ENCODE results near the gene MNAT1. TPM values are rescaled to one million over a fixed set of nuclear protein-coding genes. Genes with fewer than 3 reads are reported as not detected.

MNAT1 gene
- polyA plus RNA-seq, 1 donor, result 30.7 TPM

DNA sequence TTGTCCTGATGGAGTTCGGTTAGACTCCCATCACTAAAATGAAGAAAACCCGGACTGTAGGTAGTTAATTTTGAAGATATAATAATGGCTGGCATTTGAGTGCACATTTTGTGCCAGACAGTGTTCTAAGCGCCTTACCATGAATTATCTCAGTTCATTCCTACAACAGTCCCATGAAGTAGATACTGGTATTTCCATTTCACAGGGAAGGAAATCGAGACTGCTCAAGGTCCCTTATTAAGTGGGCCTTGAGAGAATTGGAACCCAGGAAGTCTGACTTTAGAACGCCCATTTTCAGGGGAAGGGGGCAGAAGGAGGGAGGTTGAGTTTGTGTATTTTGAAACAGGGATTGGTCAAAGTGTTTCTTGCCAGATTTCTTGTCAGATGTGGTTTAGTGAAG, 855 bp downstream of the MNAT1 start:
- H3K27me3 ChIP-seq (ENCODE audit: control insufficient read depth, insufficient read depth, low read length), result peaks cover 6% of the 10 kb centered on the region
- no peak overlapping the region for H3K27ac ChIP-seq (ENCODE audit: low read length)
- H3K4me3 ChIP-seq (ENCODE audit: low read length), result peak overlapping the region; percentile 91
- H3K4me1 ChIP-seq (ENCODE audit: control insufficient read depth, insufficient read depth, low read length), result peaks cover 5% of the 10 kb centered on the region
- DNase-seq, result peak in 1 of 2 donors; percentile 14
- no peaks in the 10 kb centered on the region for H3K36me3 ChIP-seq (ENCODE audit: control insufficient read depth, insufficient read depth, low read length)
- H3K9me3 ChIP-seq (ENCODE audit: control insufficient read depth, low read depth, low read length), result no peaks in the 10 kb centered on the region
- WGBS (ENCODE audit: insufficient coverage, low lambda C conversion rate), result 40% methylated on average over 1 of the region's 5 CpGs

DNA sequence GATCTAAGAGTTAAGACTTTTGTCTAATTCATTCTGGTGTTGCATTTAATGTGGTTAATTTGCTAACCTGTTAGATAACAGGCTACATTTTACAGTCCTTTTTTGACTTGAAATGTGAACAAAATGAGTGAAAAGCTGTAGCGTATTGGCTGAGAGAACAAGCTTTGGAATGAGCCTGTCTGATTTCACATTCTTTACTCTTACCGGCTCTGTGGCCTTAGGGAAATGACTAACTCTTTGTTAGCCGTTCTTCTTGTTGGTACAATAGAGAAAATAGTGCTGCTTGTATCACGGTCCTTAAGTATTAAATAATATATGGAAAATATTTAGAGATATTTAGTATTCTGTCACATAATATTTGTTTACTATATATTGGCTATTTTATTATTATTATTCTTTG, 1.9 kb downstream of the MNAT1 start:
- DNase-seq, result no peak
- H3K9me3 ChIP-seq (ENCODE audit: control insufficient read depth, low read depth, low read length), result no peaks in the 10 kb centered on the region
- 60% methylated on average over 1 of the region's 4 CpGs for WGBS (ENCODE audit: insufficient coverage, low lambda C conversion rate)
- H3K27ac ChIP-seq (ENCODE audit: low read length), result no peak overlapping the region
- H3K27me3 ChIP-seq (ENCODE audit: control insufficient read depth, insufficient read depth, low read length), result peaks cover 6% of the 10 kb centered on the region
- H3K4me3 ChIP-seq (ENCODE audit: low read length), result no peak overlapping the region
- H3K4me1 ChIP-seq (ENCODE audit: control insufficient read depth, insufficient read depth, low read length), result peaks cover 5% of the 10 kb centered on the region
- no peaks in the 10 kb centered on the region for H3K36me3 ChIP-seq (ENCODE audit: control insufficient read depth, insufficient read depth, low read length)

DNA sequence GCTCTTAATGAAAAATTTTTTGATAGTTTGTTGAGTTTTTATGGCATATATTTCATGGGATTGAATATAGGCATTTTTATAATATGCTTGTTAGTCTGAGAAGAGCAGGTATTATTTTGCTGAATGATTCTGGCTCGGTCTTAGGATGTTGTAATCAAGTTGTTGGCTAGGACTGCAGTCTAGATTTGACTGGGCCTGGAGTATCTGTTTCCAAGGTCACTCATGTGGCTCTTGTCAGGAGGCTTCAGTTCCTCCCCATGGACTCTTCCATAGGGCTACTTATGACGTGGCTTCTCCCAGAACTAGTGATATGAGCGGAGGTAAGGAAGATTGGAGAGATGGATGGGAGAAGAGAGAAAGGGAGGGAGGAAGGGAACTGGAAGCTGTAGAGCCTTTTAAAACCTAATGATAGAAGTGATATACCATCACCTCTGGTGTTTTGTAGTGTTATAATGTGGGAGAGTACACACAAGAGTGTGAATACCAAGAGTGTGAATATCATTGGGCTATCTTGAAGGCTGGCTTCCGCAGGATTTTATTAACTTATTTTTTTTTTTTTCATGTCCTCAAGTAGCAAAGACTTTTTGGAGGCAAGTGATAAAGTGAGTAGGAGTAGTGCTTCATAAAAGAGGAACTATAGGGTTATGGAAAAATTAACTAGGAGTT, 4.4 kb downstream of the MNAT1 start:
- Histone ChIP-seq H3K4me1 (ENCODE audit: control insufficient read depth, insufficient read depth, low read length) (peaks cover 5% of the 10 kb centered on the region), H3K4me3 (ENCODE audit: low read length) (no peak overlapping the region), H3K27ac (ENCODE audit: low read length) (no peak overlapping the region), H3K36me3 (ENCODE audit: control insufficient read depth, insufficient read depth, low read length) (no peaks in the 10 kb centered on the region), H3K9me3 (ENCODE audit: control insufficient read depth, low read depth, low read length) (peaks cover 12% of the 10 kb centered on the region), H3K27me3 (ENCODE audit: control insufficient read depth, insufficient read depth, low read length) (no peaks in the 10 kb centered on the region)
- DNase-seq, result no peak
- WGBS (ENCODE audit: insufficient coverage, low lambda C conversion rate), result 100% methylated on average over 1 of the region's 4 CpGs

DNA sequence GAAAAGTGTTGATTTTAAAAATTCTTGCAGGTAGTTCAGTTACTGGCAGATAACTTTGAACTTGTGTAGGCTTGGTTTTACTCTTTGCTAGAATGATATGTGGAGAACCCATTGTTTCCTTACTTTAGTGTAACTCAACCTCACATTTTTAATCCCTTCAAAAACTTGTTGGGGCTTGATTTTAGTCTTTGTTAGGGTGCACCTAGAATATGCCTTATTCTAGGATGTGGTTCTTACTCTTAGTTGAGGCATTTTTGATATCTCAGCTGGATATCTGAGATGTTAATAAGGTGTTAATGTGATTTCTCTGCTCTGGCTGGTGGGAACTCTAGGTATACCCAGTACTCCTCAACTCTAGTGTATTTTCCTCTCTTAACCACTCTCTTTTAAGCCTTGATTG, 10.0 kb downstream of the MNAT1 start:
- Histone ChIP-seq H3K36me3 (ENCODE audit: control insufficient read depth, insufficient read depth, low read length) (no peaks in the 10 kb centered on the region), H3K27me3 (ENCODE audit: control insufficient read depth, insufficient read depth, low read length) (no peaks in the 10 kb centered on the region), H3K27ac (ENCODE audit: low read length) (no peak overlapping the region), H3K4me1 (ENCODE audit: control insufficient read depth, insufficient read depth, low read length) (no peaks in the 10 kb centered on the region), H3K9me3 (ENCODE audit: control insufficient read depth, low read depth, low read length) (peaks cover 15% of the 10 kb centered on the region), H3K4me3 (ENCODE audit: low read length) (no peak overlapping the region)
- no peak for DNase-seq

DNA sequence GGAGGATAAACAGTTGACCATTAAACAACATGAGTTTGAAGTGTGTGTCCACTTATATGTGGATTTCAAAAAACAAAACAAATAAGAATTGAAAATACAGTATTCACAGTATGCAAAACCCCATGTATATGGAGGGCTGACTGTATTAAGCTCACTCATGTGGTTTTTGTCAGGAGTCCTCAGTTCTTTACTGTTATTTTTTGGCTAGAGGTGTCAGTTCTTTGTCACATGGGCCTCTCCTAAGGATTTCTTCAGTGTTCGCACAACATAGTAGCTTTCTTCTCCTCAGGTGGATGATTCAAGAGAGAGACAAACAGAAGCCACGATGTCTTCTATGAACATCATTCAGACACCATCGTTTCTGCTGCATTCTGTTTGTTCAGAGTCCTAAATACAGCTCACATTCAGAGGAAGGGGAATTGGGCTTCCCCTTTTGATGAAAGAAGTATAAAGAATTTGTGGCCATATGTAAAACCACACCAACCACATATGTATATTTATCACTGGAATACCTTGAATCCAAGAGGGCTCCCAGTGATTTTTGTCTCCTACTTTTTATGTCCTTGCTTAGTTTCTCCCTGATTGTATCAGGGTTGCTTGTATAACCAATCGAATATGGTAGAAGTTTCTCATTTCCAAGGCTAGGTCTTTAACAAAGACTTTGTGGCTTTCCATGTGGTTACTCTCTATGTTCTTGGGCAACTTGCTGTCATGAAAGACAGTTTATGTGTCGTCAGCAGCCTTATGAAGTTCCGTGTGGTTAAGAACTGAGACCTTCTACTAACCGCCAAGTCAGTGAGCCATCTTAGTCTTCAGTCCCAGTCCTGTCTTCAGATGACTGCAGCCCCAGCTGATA, 18.9 kb downstream of the MNAT1 start:
- Histone ChIP-seq H3K9me3 (ENCODE audit: control insufficient read depth, low read depth, low read length) (no peaks in the 10 kb centered on the region), H3K4me1 (ENCODE audit: control insufficient read depth, insufficient read depth, low read length) (no peaks in the 10 kb centered on the region), H3K36me3 (ENCODE audit: control insufficient read depth, insufficient read depth, low read length) (no peaks in the 10 kb centered on the region), H3K27ac (ENCODE audit: low read length) (no peak overlapping the region), H3K4me3 (ENCODE audit: low read length) (no peak overlapping the region), H3K27me3 (ENCODE audit: control insufficient read depth, insufficient read depth, low read length) (no peaks in the 10 kb centered on the region)
- DNase-seq, result peak in 1 of 2 donors; percentile 14
- WGBS (ENCODE audit: insufficient coverage, low lambda C conversion rate), result no CpG with 5 or more reads among the region's 7 CpGs

DNA sequence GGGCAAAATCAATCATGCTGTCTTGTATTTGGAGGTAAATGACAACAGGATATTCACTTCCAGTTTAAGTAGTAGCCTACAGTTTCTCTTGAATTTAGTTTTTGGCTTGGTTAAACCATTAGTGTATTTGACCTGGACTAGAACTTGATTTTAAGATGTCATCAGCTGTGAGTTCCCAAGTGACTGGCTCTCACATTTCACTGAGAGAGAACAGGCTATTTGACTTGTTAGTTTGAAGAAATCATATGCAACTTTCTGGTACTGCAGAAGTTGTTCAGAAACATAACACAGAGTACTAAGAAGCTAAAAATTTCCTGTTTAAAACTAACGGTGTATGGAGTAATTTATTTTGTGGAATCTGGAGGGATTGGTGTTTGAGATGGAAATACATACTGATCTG, 22.3 kb downstream of the MNAT1 start:
- 100% methylated on average over 1 of the region's 1 CpG for WGBS (ENCODE audit: insufficient coverage, low lambda C conversion rate)
- Histone ChIP-seq H3K27ac (ENCODE audit: low read length) (no peak overlapping the region), H3K4me1 (ENCODE audit: control insufficient read depth, insufficient read depth, low read length) (no peaks in the 10 kb centered on the region), H3K36me3 (ENCODE audit: control insufficient read depth, insufficient read depth, low read length) (no peaks in the 10 kb centered on the region), H3K4me3 (ENCODE audit: low read length) (no peak overlapping the region), H3K27me3 (ENCODE audit: control insufficient read depth, insufficient read depth, low read length) (no peaks in the 10 kb centered on the region), H3K9me3 (ENCODE audit: control insufficient read depth, low read depth, low read length) (no peaks in the 10 kb centered on the region)
- no peak for DNase-seq

DNA sequence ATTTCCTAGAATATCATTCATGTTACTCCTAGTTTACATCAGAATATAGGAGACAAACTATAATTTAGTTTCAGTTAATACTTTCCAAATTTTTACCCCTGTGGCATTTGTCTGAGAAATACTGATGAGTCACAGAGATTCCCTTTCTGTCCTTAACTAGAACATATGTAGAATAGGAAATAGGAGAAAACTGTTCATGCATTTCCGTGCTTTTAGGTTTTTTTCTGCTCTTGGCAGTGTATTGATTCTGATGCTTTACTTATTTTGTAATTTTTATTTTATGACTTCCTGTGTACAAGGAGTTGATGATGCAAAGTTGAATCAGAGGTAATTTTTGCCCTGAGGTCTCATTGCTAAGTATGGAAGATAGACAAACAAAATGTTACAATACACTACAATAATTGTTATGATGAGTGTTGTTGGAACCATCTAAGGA, 23.0 kb downstream of the MNAT1 start:
- Histone ChIP-seq H3K27ac (ENCODE audit: low read length) (no peak overlapping the region), H3K9me3 (ENCODE audit: control insufficient read depth, low read depth, low read length) (no peaks in the 10 kb centered on the region), H3K36me3 (ENCODE audit: control insufficient read depth, insufficient read depth, low read length) (no peaks in the 10 kb centered on the region), H3K4me1 (ENCODE audit: control insufficient read depth, insufficient read depth, low read length) (no peaks in the 10 kb centered on the region), H3K27me3 (ENCODE audit: control insufficient read depth, insufficient read depth, low read length) (no peaks in the 10 kb centered on the region), H3K4me3 (ENCODE audit: low read length) (no peak overlapping the region)
- WGBS (ENCODE audit: insufficient coverage, low lambda C conversion rate), result 100% methylated on average over 1 of the region's 1 CpG
- DNase-seq, result no peak

DNA sequence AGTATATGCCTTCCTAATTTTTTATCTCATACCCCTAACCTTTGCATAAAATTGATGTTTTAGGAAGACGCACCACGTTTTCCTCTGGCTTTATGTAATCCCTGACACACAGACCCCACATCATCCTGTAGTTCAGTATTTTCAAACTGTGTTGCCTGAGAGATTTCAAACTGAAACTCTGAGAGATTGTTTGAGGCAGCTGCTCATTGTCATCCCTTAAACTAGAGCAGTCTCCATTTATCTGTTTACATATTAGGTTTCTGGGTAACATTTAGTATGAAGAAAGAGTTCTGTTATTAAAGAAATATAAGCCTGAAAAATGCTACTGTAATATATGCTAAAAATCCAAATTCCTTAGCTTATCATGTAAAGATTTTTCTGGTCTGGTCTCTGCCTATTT, 24.3 kb downstream of the MNAT1 start:
- Histone ChIP-seq H3K4me3 (ENCODE audit: low read length) (no peak overlapping the region), H3K27ac (ENCODE audit: low read length) (no peak overlapping the region), H3K36me3 (ENCODE audit: control insufficient read depth, insufficient read depth, low read length) (no peaks in the 10 kb centered on the region), H3K9me3 (ENCODE audit: control insufficient read depth, low read depth, low read length) (no peaks in the 10 kb centered on the region), H3K27me3 (ENCODE audit: control insufficient read depth, insufficient read depth, low read length) (no peaks in the 10 kb centered on the region), H3K4me1 (ENCODE audit: control insufficient read depth, insufficient read depth, low read length) (no peaks in the 10 kb centered on the region)
- 83% methylated on average over 2 of the region's 2 CpGs for WGBS (ENCODE audit: insufficient coverage, low lambda C conversion rate)
- DNase-seq, result no peak

DNA sequence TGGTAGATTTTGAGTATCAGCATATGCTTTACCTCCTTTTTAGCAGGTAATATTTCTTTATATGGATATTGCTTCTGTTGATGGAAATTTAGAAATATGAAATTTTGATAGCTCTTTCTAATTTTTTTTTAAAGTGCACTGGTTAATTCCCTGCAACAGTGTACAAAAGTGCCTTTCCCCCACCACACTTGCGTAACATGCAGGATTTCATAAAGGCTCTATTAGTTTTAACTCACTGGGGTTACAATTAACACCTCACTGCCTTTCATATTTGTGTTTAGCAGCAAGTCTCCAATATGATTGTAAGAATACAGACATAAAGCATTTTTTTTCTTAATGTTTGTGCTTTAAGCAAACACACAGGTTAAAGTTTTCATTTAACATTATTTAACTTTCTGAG, 25.6 kb downstream of the MNAT1 start:
- no CpG with 5 or more reads among the region's 1 CpG for WGBS (ENCODE audit: insufficient coverage, low lambda C conversion rate)
- Histone ChIP-seq H3K4me3 (ENCODE audit: low read length) (no peak overlapping the region), H3K27ac (ENCODE audit: low read length) (no peak overlapping the region), H3K9me3 (ENCODE audit: control insufficient read depth, low read depth, low read length) (no peaks in the 10 kb centered on the region), H3K4me1 (ENCODE audit: control insufficient read depth, insufficient read depth, low read length) (no peaks in the 10 kb centered on the region), H3K36me3 (ENCODE audit: control insufficient read depth, insufficient read depth, low read length) (no peaks in the 10 kb centered on the region), H3K27me3 (ENCODE audit: control insufficient read depth, insufficient read depth, low read length) (no peaks in the 10 kb centered on the region)
- no peak for DNase-seq

DNA sequence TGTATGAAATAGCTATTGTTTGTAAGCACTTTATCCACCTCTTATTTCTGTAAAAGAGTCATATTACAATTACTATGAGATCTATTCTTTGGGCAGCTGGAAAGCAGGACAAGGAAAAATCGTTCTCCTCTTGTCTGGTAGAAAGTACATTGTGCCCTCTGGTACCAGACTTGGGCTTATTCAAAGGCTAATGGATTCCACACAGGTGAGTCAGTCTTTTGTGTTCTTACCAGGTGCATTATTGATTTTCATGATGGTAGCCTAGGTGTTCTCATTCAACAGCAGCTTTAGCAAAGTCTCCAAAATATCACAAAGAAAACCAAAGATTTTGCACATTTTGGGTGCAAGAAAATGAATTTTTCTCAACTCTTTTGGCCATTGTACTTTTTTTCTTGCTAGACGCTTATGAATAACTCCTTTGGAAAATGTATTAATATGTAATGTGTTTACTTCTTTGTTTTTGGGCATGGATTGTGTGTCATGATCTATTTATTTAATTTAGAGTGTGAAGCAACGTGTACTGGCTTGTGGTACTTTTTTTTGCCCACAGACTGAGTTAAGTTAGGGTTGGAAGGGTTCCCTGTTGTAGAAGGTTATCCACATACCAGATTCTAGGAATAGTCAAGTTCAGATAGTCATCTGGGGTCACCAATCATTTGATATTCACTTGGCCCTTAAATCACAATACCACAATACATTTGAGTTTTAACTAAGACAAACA, 26.2 kb downstream of the MNAT1 start:
- 100% methylated on average over 1 of the region's 3 CpGs for WGBS (ENCODE audit: insufficient coverage, low lambda C conversion rate)
- Histone ChIP-seq H3K27ac (ENCODE audit: low read length) (no peak overlapping the region), H3K27me3 (ENCODE audit: control insufficient read depth, insufficient read depth, low read length) (no peaks in the 10 kb centered on the region), H3K9me3 (ENCODE audit: control insufficient read depth, low read depth, low read length) (no peaks in the 10 kb centered on the region), H3K4me3 (ENCODE audit: low read length) (no peak overlapping the region), H3K4me1 (ENCODE audit: control insufficient read depth, insufficient read depth, low read length) (no peaks in the 10 kb centered on the region), H3K36me3 (ENCODE audit: control insufficient read depth, insufficient read depth, low read length) (no peaks in the 10 kb centered on the region)
- no peak for DNase-seq
